Fibroblast of mammary gland (primary cell): ENCODE measurements around the gene PLCG2.
"Not testable (repeated sequence)": the region's sequence is repeated elsewhere in the genome, so short reads cannot be mapped to it uniquely, and the experiment has no call there.

Source experiments
- DNase-seq: peaks from one replicate; pipeline ENCODE4 v3.0.0-alpha.2; 2010; ENCODE audit warnings: low read depth
- H3K4me3 ChIP-seq: 2 replicates; pipeline ENCODE4 v1.5.1; 2011; ENCODE audit warnings: low read depth, mild to moderate bottlenecking, low read length, moderate library complexity; ENCODE audit not compliant: control insufficient read depth
- CTCF ChIP-seq: conservative IDR thresholded peaks from 2 replicates; pipeline ENCODE4 v1.5.1; 2011; ENCODE audit warnings: low read depth, low read length, inconsistent platforms; ENCODE audit not compliant: control insufficient read depth, insufficient read depth

The PLCG2 gene

GRCh38 chr16:82005027-82005830, 226.1 kb downstream of the PLCG2 start:
- no peak for TF ChIP-seq CTCF
- no peak for DNase-seq
- H3K4me3 ChIP-seq: no peak overlapping the region

DNA sequence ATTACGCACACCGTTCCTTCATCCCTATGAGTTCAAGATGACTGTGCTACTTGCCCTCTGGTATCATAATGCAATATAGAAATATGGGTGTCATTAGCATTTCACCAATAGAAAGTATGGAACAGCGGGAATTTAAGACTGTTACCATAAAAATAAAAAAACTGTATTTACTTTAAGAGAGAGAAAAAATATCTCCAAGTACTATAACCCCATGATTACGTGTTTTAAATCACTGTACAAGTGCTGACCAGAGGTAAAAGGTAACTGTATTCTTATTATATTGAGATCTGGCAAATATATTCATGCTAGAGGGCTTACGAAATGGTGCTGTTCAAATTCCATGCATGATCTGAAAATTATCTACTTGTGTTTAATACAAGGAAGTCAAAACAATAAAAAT, 226.9 kb downstream of the PLCG2 start:
- no peak overlapping the region for H3K4me3 ChIP-seq

GRCh38 chr16:82007189-82007588, 228.1 kb downstream of the PLCG2 start:
- no peak for DNase-seq
- no peak for TF ChIP-seq CTCF
- no peak overlapping the region for H3K4me3 ChIP-seq

More for the DNA sequence above, 226.9 kb downstream of the PLCG2 start:
- no peak for TF ChIP-seq CTCF
- no peak for DNase-seq

DNA sequence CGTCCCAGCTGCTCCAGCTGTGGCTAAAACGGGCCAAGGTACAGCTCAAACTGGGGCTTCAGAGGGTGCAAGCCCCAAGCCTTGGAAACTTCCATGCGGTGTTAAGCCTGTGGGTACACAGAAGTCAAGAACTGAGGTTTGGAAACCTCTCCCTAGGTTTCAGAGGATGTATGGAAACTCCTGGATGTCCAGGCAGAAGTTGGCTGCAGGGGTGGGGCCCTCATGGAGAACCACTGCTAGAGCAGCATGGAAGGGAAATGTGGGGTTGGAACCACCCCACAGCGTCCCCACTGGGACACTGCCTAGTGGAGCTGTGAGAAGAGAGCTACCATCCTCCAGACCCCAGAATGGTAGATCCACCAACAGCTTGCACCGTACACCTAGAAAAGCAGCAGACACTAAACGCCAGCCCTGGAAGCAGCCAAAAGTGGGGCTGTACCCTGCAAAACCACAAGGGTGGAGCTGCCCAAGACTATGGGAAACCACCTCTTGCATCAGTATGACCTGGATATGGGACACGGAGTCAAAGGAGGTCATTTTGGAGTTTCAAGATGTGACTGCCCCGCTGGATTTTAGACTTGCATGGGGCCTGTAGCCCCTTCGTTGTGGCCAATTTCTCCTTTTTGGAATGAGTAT, 230.0 kb downstream of the PLCG2 start:
- DNase-seq: no peak
- H3K4me3 ChIP-seq: no peak overlapping the region
- TF ChIP-seq CTCF: no peak

DNA sequence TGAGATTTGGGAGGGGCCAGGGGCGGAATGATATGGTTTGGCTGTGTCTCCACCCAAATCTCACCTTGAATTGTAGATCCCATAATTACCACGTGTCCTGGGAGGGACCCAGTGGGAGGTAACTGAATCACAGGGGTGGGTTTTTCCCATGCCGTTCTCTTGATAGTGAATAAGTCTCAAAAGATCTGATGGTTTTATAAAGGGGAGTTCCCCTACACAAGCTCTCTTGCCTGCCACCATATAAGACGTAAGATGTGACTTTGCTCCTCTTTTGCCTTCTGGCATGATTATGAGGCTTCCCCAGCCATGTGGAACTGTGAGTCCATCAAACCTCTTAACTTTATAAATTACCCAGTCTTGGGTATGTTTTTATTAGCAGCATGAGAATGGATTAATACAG, 230.7 kb downstream of the PLCG2 start:
- DNase-seq, H3K4me3 ChIP-seq: not testable (repeated sequence)

- TF ChIP-seq CTCF: no peak
Measured at GRCh38 chr16:82010649-82011048, 231.6 kb downstream of the PLCG2 start.

DNA sequence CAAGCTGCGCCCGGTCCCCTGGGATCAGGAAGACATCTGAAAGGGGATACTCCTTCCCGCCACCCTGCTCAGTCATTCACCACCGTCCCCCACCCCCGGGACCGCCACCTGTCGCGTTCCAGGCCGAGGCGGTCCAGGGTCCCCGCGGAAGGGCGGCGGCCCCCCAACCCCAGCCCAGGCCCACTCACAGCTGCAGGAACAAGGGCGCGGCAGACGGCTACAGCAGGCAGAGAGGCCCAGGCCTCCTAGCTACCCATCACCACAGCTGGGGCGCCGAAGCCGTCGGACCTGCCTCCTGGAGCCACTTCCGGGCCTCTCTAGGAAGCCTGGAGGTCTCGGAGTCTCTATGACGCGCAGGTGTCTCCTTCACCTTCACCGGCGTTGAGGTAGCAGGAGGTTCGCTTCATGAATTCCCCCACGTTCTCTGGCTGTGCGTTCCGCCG, 232.1 kb downstream of the PLCG2 start, which contains the start of gene SDR42E1:
TSS of gene SDR42E1 (minus strand) at position 272 of the 443 bp plus-strand sequence. CDS start 10,612 bp downstream, outside the sequence.
- H3K4me3 ChIP-seq: no peak within 1 kb of the TSS
- no peak for TF ChIP-seq CTCF
- DNase-seq: no peak

More at GRCh38 chr16:82010649-82011048, 231.6 kb downstream of the PLCG2 start:
- DNase-seq: no peak
- no peak overlapping the region for H3K4me3 ChIP-seq
